ENCODE results near the gene GSTM2.

GRCh38 chr1:109620401-109620791, 47.5 kb upstream of the GSTM2 start:
- no peak for TF ChIP-seq POLR2A (IDR thresholded peaks at IDR 0.05)
- TF ChIP-seq, protein P1, sequence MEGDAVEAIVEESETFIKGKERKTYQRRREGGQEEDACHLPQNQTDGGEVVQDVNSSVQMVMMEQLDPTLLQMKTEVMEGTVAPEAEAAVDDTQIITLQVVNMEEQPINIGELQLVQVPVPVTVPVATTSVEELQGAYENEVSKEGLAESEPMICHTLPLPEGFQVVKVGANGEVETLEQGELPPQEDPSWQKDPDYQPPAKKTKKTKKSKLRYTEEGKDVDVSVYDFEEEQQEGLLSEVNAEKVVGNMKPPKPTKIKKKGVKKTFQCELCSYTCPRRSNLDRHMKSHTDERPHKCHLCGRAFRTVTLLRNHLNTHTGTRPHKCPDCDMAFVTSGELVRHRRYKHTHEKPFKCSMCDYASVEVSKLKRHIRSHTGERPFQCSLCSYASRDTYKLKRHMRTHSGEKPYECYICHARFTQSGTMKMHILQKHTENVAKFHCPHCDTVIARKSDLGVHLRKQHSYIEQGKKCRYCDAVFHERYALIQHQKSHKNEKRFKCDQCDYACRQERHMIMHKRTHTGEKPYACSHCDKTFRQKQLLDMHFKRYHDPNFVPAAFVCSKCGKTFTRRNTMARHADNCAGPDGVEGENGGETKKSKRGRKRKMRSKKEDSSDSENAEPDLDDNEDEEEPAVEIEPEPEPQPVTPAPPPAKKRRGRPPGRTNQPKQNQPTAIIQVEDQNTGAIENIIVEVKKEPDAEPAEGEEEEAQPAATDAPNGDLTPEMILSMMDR (IDR thresholded peaks at IDR 0.05): no peak
